HCT116 (cell line): ENCODE results near the gene LRATD1.

ENCODE experiments used
- MAX ChIP-seq: IDR thresholded peaks from 2 replicates; pipeline ENCODE4 v1.6.1; 2012
- POLR2A ChIP-seq: IDR thresholded peaks from 2 replicates; pipeline ENCODE4 v1.7.0; 2011; ENCODE audit warnings: borderline replicate concordance; ENCODE audit not compliant: insufficient read depth, insufficient read length; ENCODE audit errors: extremely low read depth
- POLR2AphosphoS5 ChIP-seq: IDR thresholded peaks from 2 replicates; pipeline ENCODE4 v1.6.1; 2011; ENCODE audit warnings: mild to moderate bottlenecking, low read depth, low read length, moderate library complexity
- TF ChIP-seq, protein P1 (sequence below), 3 experiments: fragments of 200-600 bp in 1 of 3; sonication (generic) in 1 of 3; IDR thresholded peaks in 2 of 3; conservative IDR thresholded peaks in 1 of 3; 2 replicates each; pipeline ENCODE4 v1.5.1; 2012 to 2017; ENCODE audit warnings: low read depth in 2 of 3, low read length in 2 of 3, antibody characterized with exemption in 1 of 3, borderline replicate concordance in 1 of 3, control low read depth in 1 of 3, mild to moderate bottlenecking in 1 of 3, mixed read lengths in 1 of 3, mixed run types in 1 of 3, moderate library complexity in 1 of 3; ENCODE audit not compliant: insufficient read depth in 1 of 3

DNA sequence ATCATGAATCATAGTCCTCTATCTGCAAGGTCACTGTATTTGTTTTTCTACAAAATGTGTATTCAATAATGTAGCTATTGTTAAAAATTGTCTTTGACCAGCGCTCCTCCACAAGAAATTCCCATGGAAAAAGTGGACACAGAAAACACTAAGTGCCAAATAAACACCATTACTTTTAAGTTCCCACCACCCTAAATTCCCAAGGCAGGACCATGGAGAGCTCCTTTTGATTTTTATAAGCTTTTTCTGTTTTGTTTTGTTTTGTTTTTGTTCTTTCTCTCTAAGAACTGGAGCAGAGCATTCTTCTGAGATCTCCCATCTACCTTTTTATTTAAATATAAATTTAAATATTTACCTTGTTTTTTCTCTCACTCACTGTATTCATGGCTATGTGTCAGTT lies 44.5 kb downstream of the LRATD1 start:
- TF ChIP-seq, protein P1, sequence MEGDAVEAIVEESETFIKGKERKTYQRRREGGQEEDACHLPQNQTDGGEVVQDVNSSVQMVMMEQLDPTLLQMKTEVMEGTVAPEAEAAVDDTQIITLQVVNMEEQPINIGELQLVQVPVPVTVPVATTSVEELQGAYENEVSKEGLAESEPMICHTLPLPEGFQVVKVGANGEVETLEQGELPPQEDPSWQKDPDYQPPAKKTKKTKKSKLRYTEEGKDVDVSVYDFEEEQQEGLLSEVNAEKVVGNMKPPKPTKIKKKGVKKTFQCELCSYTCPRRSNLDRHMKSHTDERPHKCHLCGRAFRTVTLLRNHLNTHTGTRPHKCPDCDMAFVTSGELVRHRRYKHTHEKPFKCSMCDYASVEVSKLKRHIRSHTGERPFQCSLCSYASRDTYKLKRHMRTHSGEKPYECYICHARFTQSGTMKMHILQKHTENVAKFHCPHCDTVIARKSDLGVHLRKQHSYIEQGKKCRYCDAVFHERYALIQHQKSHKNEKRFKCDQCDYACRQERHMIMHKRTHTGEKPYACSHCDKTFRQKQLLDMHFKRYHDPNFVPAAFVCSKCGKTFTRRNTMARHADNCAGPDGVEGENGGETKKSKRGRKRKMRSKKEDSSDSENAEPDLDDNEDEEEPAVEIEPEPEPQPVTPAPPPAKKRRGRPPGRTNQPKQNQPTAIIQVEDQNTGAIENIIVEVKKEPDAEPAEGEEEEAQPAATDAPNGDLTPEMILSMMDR (IDR thresholded peaks at IDR 0.05 in 2 of 3, conservative IDR thresholded peaks at IDR 0.05 in 1 of 3; ENCODE audit: borderline replicate concordance in 1 of 3, insufficient read depth in 1 of 3, low read depth in 2 of 3, low read length in 2 of 3), result no peak
- TF ChIP-seq POLR2A (no peak), MAX (no peak), POLR2AphosphoS5 (no peak)
